ENCODE results near the gene SBF2.

The SBF2 gene

GRCh38 chr11:9797300-9797699 lies 496.7 kb downstream of the SBF2 start:
- no peak overlapping the region for H3K27ac ChIP-seq
- TF ChIP-seq CTCF (conservative IDR thresholded peaks at IDR 0.05): no peak

GRCh38 chr11:9796854-9797253 lies 497.2 kb downstream of the SBF2 start:
- no peak for TF ChIP-seq CTCF (conservative IDR thresholded peaks at IDR 0.05)
- H3K27ac ChIP-seq: no peak overlapping the region

- no peak overlapping the region for H3K27ac ChIP-seq
- no peak for TF ChIP-seq CTCF (conservative IDR thresholded peaks at IDR 0.05)
Measured at GRCh38 chr11:9796266-9796665, 497.8 kb downstream of the SBF2 start.

GRCh38 chr11:9790703-9791102 lies 503.3 kb downstream of the SBF2 start:
- no peak overlapping the region for H3K27ac ChIP-seq
- TF ChIP-seq CTCF (conservative IDR thresholded peaks at IDR 0.05): no peak

- H3K27ac ChIP-seq: no peak overlapping the region
- TF ChIP-seq CTCF (conservative IDR thresholded peaks at IDR 0.05): no peak
Measured at GRCh38 chr11:9789910-9790309, 504.1 kb downstream of the SBF2 start.

GRCh38 chr11:9787981-9788521 lies 506.0 kb downstream of the SBF2 start:
- TF ChIP-seq CTCF (conservative IDR thresholded peaks at IDR 0.05): no peak
- no peak overlapping the region for H3K27ac ChIP-seq

GRCh38 chr11:9787260-9787659 lies 506.8 kb downstream of the SBF2 start:
- H3K27ac ChIP-seq: no peak overlapping the region
- TF ChIP-seq CTCF (conservative IDR thresholded peaks at IDR 0.05): no peak
